GM10266 (cell line): ENCODE data around the gene NT5DC3.

ENCODE experiments used
- DNase-seq: peaks from one replicate; pipeline ENCODE4 v3.0.0; 2012; ENCODE audit errors: extremely low spot score
- TF ChIP-seq, protein P1 (sequence below): IDR thresholded peaks from 2 replicates; pipeline ENCODE4 v1.5.1; 2012; ENCODE audit warnings: mild to moderate bottlenecking, low read depth; ENCODE audit not compliant: control insufficient read depth, insufficient read depth; ENCODE audit errors: missing control alignments

Gene NT5DC3

GRCh38 chr12:103727638-103728037 is 113.4 kb downstream of the NT5DC3 start:
- TF ChIP-seq, protein P1, sequence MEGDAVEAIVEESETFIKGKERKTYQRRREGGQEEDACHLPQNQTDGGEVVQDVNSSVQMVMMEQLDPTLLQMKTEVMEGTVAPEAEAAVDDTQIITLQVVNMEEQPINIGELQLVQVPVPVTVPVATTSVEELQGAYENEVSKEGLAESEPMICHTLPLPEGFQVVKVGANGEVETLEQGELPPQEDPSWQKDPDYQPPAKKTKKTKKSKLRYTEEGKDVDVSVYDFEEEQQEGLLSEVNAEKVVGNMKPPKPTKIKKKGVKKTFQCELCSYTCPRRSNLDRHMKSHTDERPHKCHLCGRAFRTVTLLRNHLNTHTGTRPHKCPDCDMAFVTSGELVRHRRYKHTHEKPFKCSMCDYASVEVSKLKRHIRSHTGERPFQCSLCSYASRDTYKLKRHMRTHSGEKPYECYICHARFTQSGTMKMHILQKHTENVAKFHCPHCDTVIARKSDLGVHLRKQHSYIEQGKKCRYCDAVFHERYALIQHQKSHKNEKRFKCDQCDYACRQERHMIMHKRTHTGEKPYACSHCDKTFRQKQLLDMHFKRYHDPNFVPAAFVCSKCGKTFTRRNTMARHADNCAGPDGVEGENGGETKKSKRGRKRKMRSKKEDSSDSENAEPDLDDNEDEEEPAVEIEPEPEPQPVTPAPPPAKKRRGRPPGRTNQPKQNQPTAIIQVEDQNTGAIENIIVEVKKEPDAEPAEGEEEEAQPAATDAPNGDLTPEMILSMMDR, result no peak
- no peak for DNase-seq

- TF ChIP-seq, protein P1, result no peak
- no peak for DNase-seq
Observed at GRCh38 chr12:103725398-103725797, 115.6 kb downstream of the NT5DC3 start.
